GM18951 (cell line): ENCODE data around the gene LYST.
A peak's percentile ranks its signal among the peaks of the same experiment; 100 is the strongest.

Source experiments
- POLR2A ChIP-seq: IDR thresholded peaks from 4 replicates; pipeline ENCODE4 v1.6.1; 2011; ENCODE audit warnings: mild to moderate bottlenecking; ENCODE audit not compliant: insufficient read length, insufficient read depth; ENCODE audit errors: extremely low read depth
- in situ Hi-C: fragments of 300-500 bp; cut with MboI; formaldehyde crosslinking; loops from one replicate; pipeline ENCODE4 v1.12.0; 2022; ENCODE audit warnings: low sequenced_read_pairs, mixed read lengths, inconsistent platforms; ENCODE audit not compliant: unreplicated experiment

Gene LYST

GRCh38 chr1:235874261-235874660 is 7.6 kb upstream of the LYST start:
- TF ChIP-seq POLR2A = no peak
- in situ Hi-C loops = no loop called here

- TF ChIP-seq POLR2A = no peak
- in situ Hi-C loops = no loop called here
These were observed 6.9 kb upstream of the LYST start for GRCh38 chr1:235873571-235873970.

- in situ Hi-C loops = no loop called here
- no peak for TF ChIP-seq POLR2A
These were observed 6.3 kb upstream of the LYST start for GRCh38 chr1:235873045-235873444.

- TF ChIP-seq POLR2A = no peak
- in situ Hi-C loops = no loop called here
These were observed 5.6 kb upstream of the LYST start for GRCh38 chr1:235872270-235872669.

GRCh38 chr1:235867903-235868469 is 1.3 kb upstream of the LYST start:
- in situ Hi-C loops = no loop called here
- no peak for TF ChIP-seq POLR2A

- in situ Hi-C loops = no loop called here
- peak; percentile 92 for TF ChIP-seq POLR2A
These were observed 473 bp upstream of the LYST start for GRCh38 chr1:235866913-235867845.

GRCh38 chr1:235865565-235866204 is 1.0 kb downstream of the LYST start:
- in situ Hi-C loops = no loop called here
- TF ChIP-seq POLR2A = no peak

GRCh38 chr1:235864931-235865525 is 1.7 kb downstream of the LYST start:
- in situ Hi-C loops = no loop called here

GRCh38 chr1:235864469-235864868 is 2.2 kb downstream of the LYST start:
- no peak for TF ChIP-seq POLR2A
- in situ Hi-C loops = no loop called here

More at GRCh38 chr1:235864931-235865525, 1.7 kb downstream of the LYST start:
- no peak for TF ChIP-seq POLR2A

- TF ChIP-seq POLR2A = no peak
- in situ Hi-C loops = no loop called here
These were observed 3.0 kb downstream of the LYST start for GRCh38 chr1:235863699-235864093.

- in situ Hi-C loops = no loop called here
- TF ChIP-seq POLR2A = no peak
These were observed 4.8 kb downstream of the LYST start for GRCh38 chr1:235861857-235862256.

- in situ Hi-C loops = no loop called here
- no peak for TF ChIP-seq POLR2A
These were observed 5.9 kb downstream of the LYST start for GRCh38 chr1:235860829-235861228.

- TF ChIP-seq POLR2A = no peak
- in situ Hi-C loops = no loop called here
These were observed 6.9 kb downstream of the LYST start for GRCh38 chr1:235859789-235860188.
